ENCODE measurements around the gene UNK.

GRCh38 chr17:75820094-75821080 lies 35.8 kb downstream of the UNK start:
- no peak for TF ChIP-seq CTCF (IDR thresholded peaks at IDR 0.05; ENCODE audit: low read depth, low read length)
- TF ChIP-seq EZH2phosphoT487 (IDR thresholded peaks at IDR 0.05; ENCODE audit: low read depth): no peak

All from OCI-LY3 (cell line).